Heart left ventricle (tissue), 16 donors: ENCODE results near the gene VPS26A. TPM values are rescaled to one million over a fixed set of nuclear protein-coding genes. Genes with fewer than 3 reads are reported as not detected.

Experiments used
- ATAC-seq, 4 donors: fragments of 200-7000 bp; cut with Tn5 transposase; one replicate each; pipeline ENCODE4 v1.9.1; 2020 to 2022; ENCODE audit warnings: moderate library complexity in 4 of 4, mild to moderate bottlenecking in 3 of 4, moderate number of reproducible peaks in 1 of 4
- DNase-seq, 5 donors: peaks; one replicate each; pipeline ENCODE4 v3.0.0-alpha.2; 2020
- H3K27ac ChIP-seq, 12 donors: fragments of 200-600 bp; sonication (generic) in 4 of 12; one replicate each; pipeline versions ENCODE4 v1.5.0 to v1.8.0; 2016 to 2022; ENCODE audit warnings: mild to moderate bottlenecking in 2 of 12
- H3K27me3 ChIP-seq, 9 donors: fragments of 200-600 bp; sonication (generic) in 2 of 9; one replicate each; pipeline versions ENCODE4 v1.5.1 to v1.8.0; 2016 to 2022; ENCODE audit warnings: mild to moderate bottlenecking in 3 of 9
- H3K36me3 ChIP-seq, 9 donors: fragments of 200-600 bp; sonication (generic) in 2 of 9; one replicate each; pipeline versions ENCODE4 v1.5.0 to v1.8.0; 2018 to 2022; ENCODE audit warnings: mild to moderate bottlenecking in 2 of 9
- H3K4me1 ChIP-seq, 12 donors: fragments of 200-600 bp; sonication (generic) in 4 of 12; one replicate each; pipeline versions ENCODE4 v1.5.0 to v1.8.0; 2016 to 2022; ENCODE audit warnings: mild to moderate bottlenecking in 3 of 12
- H3K4me3 ChIP-seq, 12 donors: fragments of 200-600 bp; sonication (generic) in 4 of 12; one replicate each; pipeline versions ENCODE4 v1.5.0 to v1.8.0; 2017 to 2022; ENCODE audit warnings: mild to moderate bottlenecking in 9 of 12, moderate library complexity in 4 of 12
- H3K9me3 ChIP-seq, 12 donors: fragments of 200-600 bp; sonication (generic) in 4 of 12; one replicate each; pipeline versions ENCODE4 v1.5.0 to v1.8.0; 2016 to 2022; ENCODE audit warnings: mild to moderate bottlenecking in 1 of 12
- CTCF ChIP-seq, 12 donors: fragments of 200-600 bp; sonication (generic) in 4 of 12; IDR thresholded peaks; one replicate each; pipeline versions ENCODE4 v1.5.0 to v1.8.0; 2018 to 2022; ENCODE audit warnings: antibody characterized with exemption in 12 of 12, mild to moderate bottlenecking in 5 of 12
- POLR2A ChIP-seq, 2 donors: fragments of 450-650 bp; IDR thresholded peaks; one replicate each; pipeline ENCODE4 v1.6.1; 2017; ENCODE audit warnings: antibody characterized with exemption in 2 of 2, mild to moderate bottlenecking in 2 of 2, moderate library complexity in 2 of 2
- WGBS, 4 donors: extraction: QIAGEN DNeasy Blood & Tissue Kit in 2 of 4; methylation state at CpG; one replicate each; pipeline versions ENCODE4 v1.1.5 to v1.1.7; 2013 to 2018; 5-methylcytosine and 5-hydroxymethylcytosine counted together
- intact Hi-C, 10 donors: fragments of 100-400 bp; cut with DNase I; formaldehyde crosslinking; loops; one replicate each; pipeline versions ENCODE4 v1.11.1 to v1.14.2; 2022
- long read RNA-seq, 3 donors: library from polyadenylated mRNA; unstranded; transcript quantifications; one replicate each; pipeline ENCODE4 v2.0.0, GENCODE V29; 2020 to 2021
- polyA plus RNA-seq, 2 donors: library from polyadenylated mRNA; stranded (reverse); fragments of 200-250 nt; gene quantifications; one replicate each; pipeline ENCODE4 v1.2.3, GENCODE V29; 2013
- total RNA-seq, 9 donors: library from RNA; depleted of rRNA in 2 of 9; stranded (reverse); fragments of >200 nt in 2 of 9; fragmentation: NEBNext Ultra II Directional in 3 of 9; extraction: Animal tissue kit (Norgen Biotek cat#: 25700) in 3 of 9; gene quantifications; one replicate each; pipeline versions ENCODE4 v1.1.0 to v1.2.4, GENCODE V29; 2016 to 2023
- donor health status: ischemic (EF 13 %, LVEDD 7.1; RV severe dilation, severe dysfunction).
- donor health status: healthy with polysubstance abuse.
- donor health status: DM: no; HTN: yes; CAD: no.
- donor health status: DM: no; HTN: no; CAD: no.
- donor health status: ischemic (EF 25% LVEDD 6.9; RV normal size, moderate dysfunction).
- donor health status: ischemic (EF 25% LVEDD 5.7; RV mildly dilated, moderate dysfunction).
- donor health status: healthy.
- donor health status: DM: yes; HTN: yes; CAD: no.
- donor health status: ischemic (EF 35%, LVEDD 5.7; RV mildly dilated, moderate dysfunction).
- donor health status: nonischemic (EF 11% LVEDD 7.7; RV severe dilation, severe dysfunction).
- donor health status: DM: yes; HTN: yes; CAD: no.
- donor health status: PGD.
- donor health status: ischemic (EF 29% LVEDD 5.4; RV normal size, mild dysfunction).
- donor health status: nonischemic (EF 23%, LVEDD 6.1; RV moderate dilation, normal function).

VPS26A gene
- 10 to 100 TPM; 15.5 to 42.3 (median 34.8) TPM for total RNA-seq
- polyA plus RNA-seq: 10 to 100 TPM; 16.0 to 33.5 TPM
- long read RNA-seq, donor 1, transcript VPS26A-201 (9 exons, 2,697 nt): major isoform, 96 of 106 reads
- long read RNA-seq, donor 1, partial matches to known transcripts: 4 of 106 reads
- long read RNA-seq, donor 1, other reads (novel, unspliced or antisense): 6 of 106 reads
- long read RNA-seq, donor 2, transcript VPS26A-201 (9 exons, 2,697 nt): major isoform, 273 of 302 reads
- long read RNA-seq, donor 2, partial matches to known transcripts: 6 of 302 reads
- long read RNA-seq, donor 2, other reads (novel, unspliced or antisense): 20 of 302 reads
- long read RNA-seq, donor 3, transcript VPS26A-201 (9 exons, 2,697 nt): major isoform, 93 of 99 reads
- long read RNA-seq, donor 3, partial matches to known transcripts: 2 of 99 reads
- long read RNA-seq, donor 3, other reads (novel, unspliced or antisense): 2 of 99 reads

DNA sequence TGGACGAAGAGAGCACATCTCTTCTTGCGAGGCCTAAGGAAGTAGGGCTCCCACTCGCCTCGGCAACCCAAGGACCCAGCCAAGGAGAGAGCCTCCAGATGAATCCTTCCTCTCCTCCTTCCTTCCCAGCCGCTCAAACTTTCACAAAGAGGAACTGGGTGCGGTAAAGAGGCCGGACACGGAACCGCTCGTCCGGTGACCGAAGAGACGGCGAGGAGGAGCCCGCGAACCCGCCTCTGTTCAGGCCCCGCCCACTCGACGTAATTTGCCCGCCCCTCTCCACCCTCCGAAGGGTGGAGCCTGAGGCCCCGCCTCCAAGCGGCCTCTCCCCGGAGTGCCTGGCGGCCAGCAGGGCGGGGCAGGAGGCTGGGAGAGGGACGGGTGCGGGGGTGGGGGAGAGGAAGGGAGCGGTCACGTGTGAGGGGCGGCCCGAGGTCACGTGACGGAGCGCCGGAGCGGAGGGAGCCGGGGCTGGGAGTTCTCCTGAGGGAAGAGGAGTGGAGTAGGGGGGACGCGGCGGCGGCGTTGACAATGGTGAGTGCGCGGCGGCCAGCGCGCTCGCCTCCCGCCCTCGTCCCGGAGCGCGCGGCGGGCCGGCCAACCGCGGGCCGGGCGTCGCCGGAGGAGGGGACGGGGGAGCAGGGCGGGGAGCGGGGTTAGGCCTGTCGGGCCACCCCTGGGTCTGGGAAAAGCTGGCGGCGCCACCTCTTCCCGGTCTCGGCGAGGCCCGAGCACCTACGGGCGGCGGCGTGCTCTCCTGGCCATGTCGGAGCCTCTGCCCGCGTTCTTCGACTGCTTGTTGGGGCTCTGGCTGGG lies at the start of gene VPS26A:
Gene VPS26A (plus strand): TSS at position 432 of the 816 bp plus-strand sequence. CDS start 100 bp downstream, at position 532.
- 0 to 1% (median 1%) methylated on average over 26 to 82 of the region's 82 CpGs for WGBS, 4 donors
- Histone ChIP-seq H3K9me3 (no peaks in the 10 kb centered on the region), H3K4me1 (peaks cover 0 to 38% (median 16%) of the 10 kb centered on the region in 12 donors), H3K36me3 (no peaks in the 10 kb centered on the region), H3K27ac (peak within 1 kb of the TSS; percentile 91 to 99 (median 96)), H3K27me3 (no peaks in the 10 kb centered on the region), H3K4me3 (peak within 1 kb of the TSS; percentile 50 to 100 (median 96))
- peak; percentile 99 to 100 (median 99) for DNase-seq
- ATAC-seq: peak; percentile 98 to 99 (median 99)
- peak in 7 of 12 donors; percentile 10 to 59 (median 36) for TF ChIP-seq CTCF (IDR thresholded peaks at IDR 0.05)
- peak; percentile 80 to 95 for TF ChIP-seq POLR2A (IDR thresholded peaks at IDR 0.05)
- intact Hi-C loops: loop anchor here in 4 of 10 donors (1.0 to 5.0 kb wide), 5 partner anchors 31 to 122 kb away; partner anchors contain the start of gene SUPV3L1 (in 1 of the 4)

- WGBS, 4 donors: 92 to 97% (median 96%) methylated on average over 4 of the region's 4 CpGs
- TF ChIP-seq POLR2A (IDR thresholded peaks at IDR 0.05) (no peak), CTCF (IDR thresholded peaks at IDR 0.05) (no peak)
- Histone ChIP-seq H3K9me3 (no peaks in the 10 kb centered on the region), H3K27me3 (no peaks in the 10 kb centered on the region), H3K4me3 (no peak overlapping the region), H3K4me1 (peaks cover 0 to 14% (median 0%) of the 10 kb centered on the region in 12 donors), H3K27ac (no peak overlapping the region), H3K36me3 (no peaks in the 10 kb centered on the region)
- ATAC-seq (no peak), DNase-seq (no peak)
- intact Hi-C loops: no loop called here
Measured at GRCh38 chr10:69074532-69074931, 49.4 kb upstream of the VPS26A start.

- Histone ChIP-seq H3K27ac (no peak overlapping the region), H3K9me3 (no peaks in the 10 kb centered on the region), H3K36me3 (no peaks in the 10 kb centered on the region), H3K4me3 (no peak overlapping the region), H3K27me3 (no peaks in the 10 kb centered on the region), H3K4me1 (peaks cover 0 to 14% (median 0%) of the 10 kb centered on the region in 12 donors)
- WGBS, 4 donors: 85 to 93% (median 87%) methylated on average over 4 of the region's 4 CpGs
- DNase-seq (no peak), ATAC-seq (no peak)
- intact Hi-C loops: no loop called here
- no peak for TF ChIP-seq POLR2A (IDR thresholded peaks at IDR 0.05)
- TF ChIP-seq CTCF (IDR thresholded peaks at IDR 0.05): no peak
Measured at GRCh38 chr10:69075431-69075830, 48.5 kb upstream of the VPS26A start.

- intact Hi-C loops: no loop called here
- Histone ChIP-seq H3K27me3 (no peaks in the 10 kb centered on the region), H3K9me3 (no peaks in the 10 kb centered on the region), H3K4me1 (peaks cover 0 to 8% (median 0%) of the 10 kb centered on the region in 12 donors), H3K4me3 (no peak overlapping the region), H3K36me3 (no peaks in the 10 kb centered on the region), H3K27ac (no peak overlapping the region)
- 74 to 83% (median 77%) methylated on average over 2 of the region's 2 CpGs for WGBS, 4 donors
- no peak for DNase-seq
- TF ChIP-seq POLR2A (IDR thresholded peaks at IDR 0.05) (no peak), CTCF (IDR thresholded peaks at IDR 0.05) (no peak)
- ATAC-seq: no peak
Measured at GRCh38 chr10:69078311-69078710, 45.7 kb upstream of the VPS26A start.
